GM15510 (cell line): ENCODE measurements around the gene OR5L2.

Experiments
- POLR2A ChIP-seq: IDR thresholded peaks from 3 replicates; pipeline ENCODE4 v1.6.1; 2011; ENCODE audit warnings: borderline replicate concordance; ENCODE audit not compliant: insufficient read length; ENCODE audit errors: extremely low read depth

Gene OR5L2

DNA sequence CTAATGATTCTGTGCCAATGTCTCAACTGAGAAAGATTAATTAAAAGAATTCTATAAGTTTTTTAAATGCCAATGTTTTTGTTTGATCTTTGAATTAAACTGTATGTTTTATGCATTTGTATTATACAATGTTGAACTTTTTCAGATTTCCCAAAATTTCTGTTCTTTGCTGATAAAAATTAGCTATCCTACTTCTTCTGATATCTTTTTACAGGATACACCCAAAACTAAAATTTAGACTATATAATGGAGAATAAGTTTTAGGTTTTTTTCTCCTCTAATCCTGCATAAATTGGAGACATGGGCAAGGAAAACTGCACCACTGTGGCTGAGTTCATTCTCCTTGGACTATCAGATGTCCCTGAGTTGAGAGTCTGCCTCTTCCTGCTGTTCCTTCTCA lies at the start of gene OR5L2:
Gene OR5L2 (plus strand): TSS at position 301 of the 400 bp plus-strand sequence. CDS start 0 bp downstream, at position 301.
- TF ChIP-seq POLR2A, result no peak

DNA sequence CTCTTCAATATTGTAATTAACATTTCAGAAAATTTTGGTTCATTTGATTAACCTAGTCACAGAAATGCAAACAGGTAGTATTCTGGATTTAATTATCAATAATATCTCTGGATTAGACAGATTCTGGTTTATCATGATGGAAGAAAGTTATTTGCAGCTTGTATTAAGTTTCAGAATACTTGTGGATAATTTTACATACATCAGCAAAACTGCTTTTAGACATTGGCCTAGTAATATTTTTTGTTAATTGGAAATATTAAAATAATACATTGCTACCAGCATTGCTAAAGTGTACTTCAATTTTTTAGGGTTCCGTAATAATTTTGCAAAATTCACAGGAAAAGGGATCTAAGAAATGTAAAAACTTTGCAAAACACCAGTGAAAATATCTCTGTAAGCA lies 35.4 kb upstream of the OR5L2 start:
- TF ChIP-seq POLR2A, result no peak

DNA sequence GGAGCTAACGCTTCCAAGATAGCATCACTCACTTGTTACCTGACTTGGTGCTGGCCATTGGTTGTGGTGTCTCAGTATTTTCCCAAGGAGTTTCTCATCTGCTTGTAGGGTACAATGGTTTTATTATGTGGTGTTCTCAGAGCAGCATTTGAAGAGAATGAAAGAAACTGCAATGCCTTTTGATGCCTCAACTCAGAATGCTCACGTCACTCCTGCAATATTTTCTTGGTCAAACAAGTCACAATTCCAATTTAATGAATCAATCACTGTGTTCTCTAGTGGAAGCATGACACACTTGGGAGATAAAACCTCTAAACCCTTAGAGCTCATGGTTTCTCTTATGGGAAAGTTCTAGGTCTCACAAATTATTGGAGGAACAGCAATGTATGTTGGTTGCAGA lies 33.7 kb upstream of the OR5L2 start:
- TF ChIP-seq POLR2A, result no peak

DNA sequence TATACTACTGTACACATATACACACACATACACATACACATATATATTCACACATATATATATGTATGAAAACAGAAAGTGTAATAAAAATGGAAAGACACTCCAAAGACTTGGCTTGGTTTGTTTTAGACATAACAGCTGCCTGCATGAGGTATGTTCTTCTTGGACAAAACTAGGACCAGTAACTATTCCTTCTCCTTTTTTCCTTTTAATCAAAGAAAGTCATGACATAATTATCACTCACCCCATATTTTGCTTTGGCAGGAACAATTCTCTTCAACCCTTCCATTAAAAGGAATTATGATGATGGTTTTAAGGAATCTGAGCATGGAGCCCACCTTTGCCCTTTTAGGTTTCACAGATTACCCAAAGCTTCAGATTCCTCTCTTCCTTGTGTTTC lies 31.8 kb upstream of the OR5L2 start, which contains the start of gene OR5D14:
Gene OR5D14 (plus strand): TSS at position 301 of the 400 bp plus-strand sequence. CDS start 0 bp downstream, at position 301.
- no peak for TF ChIP-seq POLR2A

DNA sequence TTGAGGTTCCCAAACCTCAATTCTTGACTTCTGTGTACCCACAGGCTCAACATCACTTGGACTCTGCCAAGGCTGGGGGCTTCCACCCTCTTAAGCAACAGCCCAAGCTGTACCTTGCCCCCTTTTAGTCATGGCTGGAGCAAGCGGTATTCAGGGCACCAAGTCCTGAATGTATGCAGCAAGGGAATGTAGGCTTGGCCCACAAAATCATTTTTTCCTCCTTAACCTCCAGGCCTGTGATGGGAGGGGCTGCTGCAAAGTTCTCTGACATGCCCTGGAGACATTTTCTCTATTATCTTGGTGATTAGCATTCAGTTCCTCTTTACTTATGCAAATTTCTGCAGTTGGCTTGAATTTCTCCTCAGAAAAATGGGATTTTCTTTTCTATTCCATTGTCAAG lies 20.8 kb upstream of the OR5L2 start:
- no peak for TF ChIP-seq POLR2A

DNA sequence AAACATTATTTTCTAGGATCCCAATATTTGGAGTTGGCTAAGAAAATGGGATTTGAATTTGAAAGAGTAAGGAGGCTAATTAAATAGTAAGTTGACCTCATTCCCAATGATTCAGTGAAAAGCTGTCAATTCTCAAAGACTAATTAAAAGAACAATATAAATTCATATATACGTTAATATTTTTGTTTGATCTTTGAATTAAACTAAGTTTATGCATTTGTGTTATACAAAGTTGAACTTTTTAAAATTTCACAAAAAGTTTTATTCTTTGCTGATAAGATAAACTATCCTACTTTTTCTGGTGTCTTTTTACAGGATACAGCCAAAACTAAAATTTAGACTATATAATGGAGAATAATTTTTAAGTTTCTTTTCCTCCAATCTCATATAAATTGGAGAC lies 16.0 kb upstream of the OR5L2 start, which contains the start of gene OR5L1:
Gene OR5L1 (plus strand): TSS at position 301 of the 400 bp plus-strand sequence. CDS start 100 bp downstream, outside the sequence.
- TF ChIP-seq POLR2A, result no peak

DNA sequence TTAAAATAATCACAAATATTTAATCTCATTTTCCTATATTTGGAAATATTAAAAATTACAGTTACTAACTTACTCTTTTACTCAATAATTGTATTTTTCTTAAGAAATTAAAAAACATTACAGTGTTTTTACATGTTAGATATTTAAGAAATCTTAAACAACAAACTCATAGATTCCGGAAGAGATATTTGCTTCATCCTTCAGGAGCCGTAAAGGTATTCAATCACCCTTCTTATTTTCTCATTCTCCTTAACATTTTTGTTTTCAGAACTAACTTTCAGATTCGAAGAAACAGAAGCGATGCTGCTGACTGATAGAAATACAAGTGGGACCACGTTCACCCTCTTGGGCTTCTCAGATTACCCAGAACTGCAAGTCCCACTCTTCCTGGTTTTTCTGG lies 7.7 kb upstream of the OR5L2 start, which contains the start of gene OR5D18:
Gene OR5D18 (plus strand): TSS at position 301 of the 400 bp plus-strand sequence. CDS start 0 bp downstream, at position 301.
- TF ChIP-seq POLR2A, result no peak

DNA sequence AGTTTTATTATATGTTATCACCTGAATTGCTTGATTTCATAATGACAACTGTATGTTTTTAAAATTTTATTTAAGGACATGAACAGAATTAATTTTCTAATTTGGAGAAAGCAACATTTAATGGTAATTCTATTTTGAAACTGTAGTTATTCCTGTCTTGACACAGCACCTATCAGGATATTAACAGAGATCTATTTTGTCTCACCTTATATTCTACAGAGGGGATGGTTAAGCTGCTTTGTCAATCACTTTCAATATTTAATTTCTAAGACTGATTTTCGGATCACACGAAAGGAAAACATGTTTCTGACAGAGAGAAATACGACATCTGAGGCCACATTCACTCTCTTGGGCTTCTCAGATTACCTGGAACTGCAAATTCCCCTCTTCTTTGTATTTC lies 11.4 kb downstream of the OR5L2 start, which contains the start of gene OR5D16:
Gene OR5D16 (plus strand): TSS at position 301 of the 400 bp plus-strand sequence. CDS start 0 bp downstream, at position 301.
- TF ChIP-seq POLR2A, result no peak

DNA sequence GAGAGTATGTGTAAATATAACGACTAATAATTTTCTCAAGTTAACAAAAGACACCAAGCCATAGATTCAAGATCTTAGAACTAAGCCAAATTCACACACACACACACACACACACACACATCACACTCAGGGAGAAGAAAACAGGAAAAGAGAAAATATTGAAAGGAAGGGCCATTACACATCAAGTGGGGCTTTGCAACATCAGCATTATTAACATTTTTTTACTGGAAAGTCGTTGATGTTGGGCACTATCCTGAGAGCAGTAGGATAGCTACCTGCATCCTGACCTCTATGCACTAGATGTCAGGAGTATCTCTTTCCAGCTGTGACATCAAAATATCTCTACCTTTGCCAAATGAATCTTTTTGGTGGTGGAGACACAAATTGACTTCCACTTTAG lies 20.4 kb downstream of the OR5L2 start:
- TF ChIP-seq POLR2A, result no peak

DNA sequence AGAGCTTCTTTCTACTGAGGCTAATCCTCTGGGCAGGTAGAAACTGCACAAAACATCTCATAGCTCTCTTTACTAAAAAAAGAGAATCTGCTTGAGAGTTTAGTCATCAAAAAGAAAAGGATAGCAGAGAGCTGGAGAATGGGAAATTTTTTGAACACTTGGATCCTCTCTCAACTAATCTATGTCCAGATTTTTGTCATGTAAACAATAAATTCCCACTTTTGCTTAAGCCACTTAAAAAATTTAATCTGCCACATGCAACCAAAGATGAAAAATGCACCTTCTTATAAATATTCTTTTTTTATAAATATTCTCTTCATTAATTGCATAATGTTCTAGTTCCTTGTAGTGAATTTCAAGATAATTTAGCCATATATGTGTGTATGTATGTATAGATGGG lies 22.0 kb downstream of the OR5L2 start:
- TF ChIP-seq POLR2A, result no peak

DNA sequence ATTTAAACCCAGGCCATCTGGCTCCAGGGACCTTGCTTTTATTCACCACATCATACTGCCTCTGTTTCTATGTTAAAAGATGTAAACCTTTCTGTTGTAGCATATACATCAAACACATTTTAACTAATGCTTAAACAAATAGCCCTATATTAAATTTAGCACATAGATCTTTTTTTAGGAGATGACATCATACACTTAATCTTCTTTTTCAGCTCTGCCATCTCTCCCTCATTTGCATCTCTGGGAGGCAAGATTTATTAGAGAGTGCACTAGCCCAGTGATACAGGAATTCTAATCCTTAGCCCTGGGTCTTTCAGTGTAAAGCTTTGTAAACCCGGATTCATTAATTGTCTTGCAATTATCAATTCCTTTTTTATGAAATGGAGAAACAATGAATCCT lies 25.1 kb downstream of the OR5L2 start:
- TF ChIP-seq POLR2A, result no peak

DNA sequence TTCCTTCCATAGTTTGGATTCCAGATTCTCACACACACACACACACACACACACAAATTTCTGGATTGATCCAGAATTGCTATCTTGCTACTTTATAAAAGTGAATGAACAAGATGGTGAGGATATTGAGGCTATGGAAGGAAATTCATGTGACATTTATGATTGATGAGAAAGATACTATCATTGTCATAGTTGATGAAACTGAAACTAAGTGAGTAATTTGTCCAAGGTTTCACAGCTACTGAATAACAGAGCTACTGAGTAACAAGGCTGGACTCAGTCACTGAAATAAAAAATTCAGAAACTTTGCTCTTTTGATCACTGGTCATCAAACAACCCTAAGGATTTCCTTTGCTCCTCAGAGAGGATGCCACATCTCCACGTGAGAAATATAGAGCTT lies 27.7 kb downstream of the OR5L2 start:
- TF ChIP-seq POLR2A, result no peak
